ENCODE measurements around the gene ROBO1. TPM values are rescaled to one million over a fixed set of nuclear protein-coding genes. Genes with fewer than 3 reads are reported as not detected.

ROBO1 gene
- total RNA-seq, 1 donor from 2014 or later, result 169 TPM

- H3K4me1 Mint-ChIP-seq, result no peaks in the 10 kb centered on the region
- Histone ChIP-seq H3K9ac (no peak overlapping the region), H3K27me3 (no peaks in the 10 kb centered on the region), H3K79me2 (ENCODE audit: low read depth) (no peaks in the 10 kb centered on the region), H3K4me3 (no peak overlapping the region), H2AFZ (replicated peaks) (no peak overlapping the region), H3K27ac (no peak overlapping the region), H3F3A (ENCODE audit: low read depth) (peaks cover 7% of the 10 kb centered on the region), H3K4me1 (peaks cover 7% of the 10 kb centered on the region), H4K20me1 (ENCODE audit: low read depth) (no peaks in the 10 kb centered on the region), H3K36me3 (peaks cover 14% of the 10 kb centered on the region), H3K4me2 (no peak overlapping the region), H3K9me3 (ENCODE audit: low read depth) (no peaks in the 10 kb centered on the region)
- H3K27ac Mint-ChIP-seq, result no peak overlapping the region
- no peak for DNase-seq (ENCODE audit: low spot score)
- no peak for TF ChIP-seq CTCF (IDR thresholded peaks at IDR 0.05)
- no peak for TF ChIP-seq EZH2 (IDR thresholded peaks at IDR 0.05)
- no peak for TF ChIP-seq EZH2phosphoT487 (IDR thresholded peaks at IDR 0.05)
- peaks cover 3% of the 10 kb centered on the region for H3K36me3 Mint-ChIP-seq
- H3K4me3 Mint-ChIP-seq, result no peak overlapping the region
- H3K9me3 Mint-ChIP-seq, result no peaks in the 10 kb centered on the region
- no peaks in the 10 kb centered on the region for H3K27me3 Mint-ChIP-seq (ENCODE audit: insufficient read depth, low read depth)
These were observed 1125.4 kb downstream of the ROBO1 start for GRCh38 chr3:78642226-78643035.

DNA sequence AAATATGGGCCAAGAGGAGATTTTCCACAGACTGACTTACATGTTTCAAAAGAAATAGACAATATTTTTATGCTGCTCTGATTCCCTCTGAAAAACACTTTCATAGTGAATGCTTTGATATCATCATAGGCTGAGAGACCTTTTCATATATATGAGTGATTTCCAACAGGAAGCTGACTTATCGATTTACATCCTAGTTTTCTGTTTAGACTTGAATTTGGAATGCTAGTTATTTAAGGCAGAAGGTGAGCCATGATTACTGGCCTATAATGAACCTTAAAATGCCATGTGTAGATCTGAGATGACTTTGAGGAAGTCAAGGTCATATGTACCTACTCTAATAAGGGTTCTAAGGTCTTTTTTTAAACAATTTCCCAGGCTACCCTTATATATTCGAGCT is 1126.1 kb downstream of the ROBO1 start:
- H3K27me3 ChIP-seq, result no peaks in the 10 kb centered on the region
- H3K36me3 ChIP-seq, result peaks cover 14% of the 10 kb centered on the region
- H3K9ac ChIP-seq, result no peak overlapping the region
- TF ChIP-seq CTCF (IDR thresholded peaks at IDR 0.05), result no peak
- no peak for TF ChIP-seq EZH2 (IDR thresholded peaks at IDR 0.05)
- no peak for TF ChIP-seq EZH2phosphoT487 (IDR thresholded peaks at IDR 0.05)
- no peak overlapping the region for H2AFZ ChIP-seq (replicated peaks)
- Mint-ChIP-seq H3K27me3 (ENCODE audit: insufficient read depth, low read depth) (no peaks in the 10 kb centered on the region), H3K27ac (no peak overlapping the region), H3K36me3 (peaks cover 3% of the 10 kb centered on the region), H3K9me3 (no peaks in the 10 kb centered on the region), H3K4me3 (no peak overlapping the region), H3K4me1 (no peaks in the 10 kb centered on the region)
- no peaks in the 10 kb centered on the region for H3K9me3 ChIP-seq (ENCODE audit: low read depth)
- no peaks in the 10 kb centered on the region for H4K20me1 ChIP-seq (ENCODE audit: low read depth)
- no peaks in the 10 kb centered on the region for H3K79me2 ChIP-seq (ENCODE audit: low read depth)
- no peak overlapping the region for H3K27ac ChIP-seq
- peaks cover 7% of the 10 kb centered on the region for H3K4me1 ChIP-seq
- H3K4me2 ChIP-seq, result no peak overlapping the region
- no peak overlapping the region for H3K4me3 ChIP-seq
- no peak for DNase-seq (ENCODE audit: low spot score)
- peaks cover under 1% of the 10 kb centered on the region for H3F3A ChIP-seq (ENCODE audit: low read depth)

DNA sequence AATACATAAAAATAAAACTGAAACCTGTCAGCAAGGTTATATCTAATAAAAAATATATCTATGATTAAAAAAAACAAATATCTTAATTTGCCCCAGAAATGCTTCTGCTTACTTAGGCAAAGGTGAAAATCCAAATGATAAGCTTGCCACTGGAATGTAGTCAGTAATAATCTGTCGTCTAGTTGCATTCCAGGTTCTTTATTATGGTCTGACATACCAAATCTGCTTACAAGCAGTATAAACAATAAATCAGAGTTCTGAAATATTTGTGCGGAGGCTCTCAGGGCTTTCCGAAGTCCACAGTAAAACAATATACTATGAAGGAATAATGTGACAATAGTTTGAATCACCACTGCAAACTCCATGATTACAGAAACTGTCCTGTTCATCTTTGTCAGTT is 1133.5 kb downstream of the ROBO1 start:
- H3K4me3 ChIP-seq, result no peak overlapping the region
- Mint-ChIP-seq H3K27ac (no peak overlapping the region), H3K9me3 (no peaks in the 10 kb centered on the region), H3K4me1 (no peaks in the 10 kb centered on the region), H3K4me3 (no peak overlapping the region), H3K36me3 (peaks cover 11% of the 10 kb centered on the region), H3K27me3 (ENCODE audit: insufficient read depth, low read depth) (peaks cover 4% of the 10 kb centered on the region)
- H3K27me3 ChIP-seq, result no peaks in the 10 kb centered on the region
- H2AFZ ChIP-seq (replicated peaks), result no peak overlapping the region
- no peaks in the 10 kb centered on the region for H3K9me3 ChIP-seq (ENCODE audit: low read depth)
- H4K20me1 ChIP-seq (ENCODE audit: low read depth), result no peaks in the 10 kb centered on the region
- no peak overlapping the region for H3K9ac ChIP-seq
- no peaks in the 10 kb centered on the region for H3K79me2 ChIP-seq (ENCODE audit: low read depth)
- no peaks in the 10 kb centered on the region for H3K4me1 ChIP-seq
- no peak overlapping the region for H3K27ac ChIP-seq
- H3K36me3 ChIP-seq, result peaks cover 4% of the 10 kb centered on the region
- DNase-seq (ENCODE audit: low spot score), result no peak
- no peak overlapping the region for H3K4me2 ChIP-seq
- H3F3A ChIP-seq (ENCODE audit: low read depth), result no peaks in the 10 kb centered on the region
- no peak for TF ChIP-seq CTCF (IDR thresholded peaks at IDR 0.05)
- no peak for TF ChIP-seq EZH2phosphoT487 (IDR thresholded peaks at IDR 0.05)
- TF ChIP-seq EZH2 (IDR thresholded peaks at IDR 0.05), result no peak
